B cell (primary cell): Measurements from ENCODE around the gene LHX1.

Experiments used
- CTCF ChIP-seq: fragments of 200-600 bp; IDR thresholded peaks from one replicate; pipeline ENCODE4 v1.8.0; 2022; ENCODE audit warnings: antibody characterized with exemption, mild to moderate bottlenecking
- EZH2 ChIP-seq: IDR thresholded peaks from 2 replicates; pipeline ENCODE4 v1.6.1; 2012; ENCODE audit warnings: borderline replicate concordance, low read depth, mild to moderate bottlenecking, moderate library complexity, low read length; ENCODE audit not compliant: insufficient read depth, poor library complexity, severe bottlenecking

DNA sequence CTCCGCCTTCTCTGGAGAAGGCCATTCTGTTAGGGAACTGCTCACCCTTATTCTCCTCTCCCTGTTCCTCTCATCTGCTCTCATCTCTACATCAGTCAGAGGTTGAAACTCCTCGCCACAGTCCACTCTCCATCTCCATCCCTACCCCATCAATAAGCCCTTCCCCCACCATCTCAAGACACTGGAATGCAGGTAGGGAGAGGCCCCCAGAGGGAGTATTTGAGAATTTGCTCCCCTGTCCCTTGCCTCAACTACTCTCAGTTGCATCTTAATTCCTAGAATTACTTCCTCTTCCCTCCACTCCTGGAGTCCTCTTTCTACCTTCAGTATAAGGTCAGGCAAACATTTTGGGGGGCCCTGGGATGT lies 9.4 kb downstream of the LHX1 start:
- TF ChIP-seq CTCF (no peak), EZH2 (no peak)
